Fibroblast of skin of left biceps (primary cell): ENCODE results near the gene E2F3.

ENCODE experiments used
- DNase-seq, 2 experiments: peaks; one replicate each; pipeline ENCODE4 v3.0.0-alpha.2; 2013; ENCODE audit warnings: low read depth in 2 of 2

The E2F3 gene

GRCh38 chr6:20402342-20403069, 827 bp downstream of the E2F3 start:
- DNase-seq, result no peak

DNA sequence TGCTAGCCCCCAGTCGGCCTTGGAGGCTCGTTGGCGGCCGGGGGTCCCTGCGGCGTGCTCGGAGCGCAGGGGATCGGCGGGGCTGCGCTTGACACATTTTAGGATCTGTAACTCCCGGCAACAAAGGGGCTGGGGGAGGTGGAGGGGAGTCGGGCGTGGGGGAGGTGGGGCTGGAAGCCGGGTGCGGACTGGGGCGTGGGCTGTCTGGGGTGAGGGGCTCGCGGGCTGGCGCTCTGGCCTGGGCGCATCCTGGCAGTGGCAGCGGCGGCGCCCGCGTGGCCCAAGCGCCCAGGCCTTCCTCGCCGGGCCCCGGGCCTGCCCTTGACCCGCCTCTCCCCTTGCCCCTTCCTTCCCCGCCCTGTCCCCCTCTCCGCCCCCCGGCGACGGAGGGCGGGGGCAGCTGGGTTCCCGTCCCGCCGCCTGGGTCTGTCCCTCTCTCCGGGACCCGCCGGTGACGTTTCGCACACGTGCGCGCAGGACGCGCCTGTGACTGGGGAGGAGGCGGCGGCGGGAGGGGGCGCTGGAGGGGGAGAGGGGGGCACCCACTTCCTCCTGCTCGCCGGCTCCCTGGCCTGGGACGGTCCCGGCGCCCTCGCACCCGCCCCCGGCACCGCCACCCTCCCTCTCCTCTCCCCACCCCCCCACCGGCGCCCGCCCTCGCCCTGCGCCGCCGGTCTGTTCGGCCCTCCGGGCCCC, 1.5 kb downstream of the E2F3 start:
- peak; percentile 54 to 59 for DNase-seq

DNA sequence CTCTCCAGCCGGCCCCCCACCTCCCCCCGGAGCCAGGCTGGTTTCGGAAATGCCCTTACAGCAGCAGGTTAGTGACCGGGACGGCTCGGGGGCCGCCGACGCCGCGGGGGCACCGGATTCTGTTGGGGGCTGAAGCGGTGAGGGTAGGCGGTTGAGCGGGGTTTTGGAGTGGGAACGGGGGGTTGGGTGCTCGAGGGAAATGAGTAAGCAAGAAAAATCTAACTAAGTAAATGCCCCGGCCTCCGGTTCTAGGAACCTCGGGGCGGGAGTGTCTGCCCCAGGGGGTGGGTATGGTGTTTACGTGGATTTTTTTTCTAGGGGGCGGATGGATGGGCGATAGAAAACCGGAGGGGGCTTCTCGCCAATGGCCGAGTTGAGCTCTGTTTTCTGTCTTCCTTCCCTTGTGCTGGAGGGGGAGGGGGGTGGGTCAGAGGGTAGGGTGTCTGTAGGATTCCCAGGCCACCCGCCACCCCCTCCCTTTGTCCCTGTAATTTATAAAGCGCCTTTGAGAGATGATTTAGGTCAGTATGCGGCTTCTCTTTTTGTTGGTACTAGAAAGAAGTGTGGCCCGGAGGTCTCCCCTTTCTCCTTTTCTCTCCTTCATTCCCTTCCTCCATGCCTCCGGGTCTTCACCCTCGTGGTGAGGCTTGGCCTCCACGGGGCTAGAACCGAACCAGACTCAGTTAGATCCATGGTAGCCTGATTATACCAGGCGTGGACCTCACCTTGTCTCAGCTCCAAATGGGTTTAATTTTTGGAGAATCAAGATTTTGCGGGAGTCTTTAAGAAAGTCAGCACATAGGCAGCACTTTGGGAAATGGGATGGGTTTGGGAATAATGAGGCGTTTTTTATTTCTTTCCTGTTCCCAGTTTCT, 2.3 kb downstream of the E2F3 start:
- DNase-seq, result peak in 1 of 2 experiments; percentile 22

GRCh38 chr6:20404641-20405032, 3.0 kb downstream of the E2F3 start:
- peak; percentile 34 to 40 for DNase-seq

DNA sequence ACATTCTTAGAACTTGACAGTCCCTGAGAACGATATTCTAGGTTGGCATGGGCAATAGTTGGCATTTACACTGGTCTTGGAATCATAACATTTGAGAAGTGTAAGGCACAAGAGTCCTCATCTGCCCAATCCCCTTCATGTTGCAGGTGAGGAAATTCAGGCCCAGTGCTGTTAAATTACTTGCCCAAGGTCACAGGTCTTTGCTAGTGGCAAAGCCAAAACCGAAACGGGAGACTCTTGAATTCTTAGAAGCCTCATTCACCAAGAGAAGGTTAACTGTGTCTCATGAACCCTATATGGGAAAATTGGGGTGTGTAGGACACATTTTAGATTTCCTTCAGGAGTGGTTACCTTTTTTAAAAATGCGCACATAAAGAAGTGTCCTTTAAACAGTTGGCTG, 7.2 kb downstream of the E2F3 start:
- DNase-seq, result no peak

GRCh38 chr6:20409427-20409971, 7.8 kb downstream of the E2F3 start:
- DNase-seq, result no peak

DNA sequence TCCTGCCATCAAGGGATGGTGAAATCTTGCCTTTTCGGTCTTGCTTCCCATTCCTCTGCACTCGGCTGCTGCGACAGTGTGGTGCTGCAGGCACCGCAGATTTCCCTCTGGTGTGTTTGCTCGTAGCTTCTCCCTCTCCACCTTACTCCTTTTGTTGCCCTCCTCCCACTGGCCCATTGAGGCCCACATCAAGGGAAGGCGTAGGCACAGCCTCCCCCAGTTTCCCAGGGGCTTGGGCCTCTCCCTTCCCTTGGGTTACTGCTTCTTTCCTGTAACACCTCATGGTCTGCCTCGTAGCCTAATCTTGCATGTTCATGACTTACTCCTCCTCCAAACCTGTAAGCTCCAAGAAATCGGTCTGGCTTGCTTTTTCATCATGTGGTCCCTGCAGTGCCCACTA, 9.9 kb downstream of the E2F3 start:
- no peak for DNase-seq

DNA sequence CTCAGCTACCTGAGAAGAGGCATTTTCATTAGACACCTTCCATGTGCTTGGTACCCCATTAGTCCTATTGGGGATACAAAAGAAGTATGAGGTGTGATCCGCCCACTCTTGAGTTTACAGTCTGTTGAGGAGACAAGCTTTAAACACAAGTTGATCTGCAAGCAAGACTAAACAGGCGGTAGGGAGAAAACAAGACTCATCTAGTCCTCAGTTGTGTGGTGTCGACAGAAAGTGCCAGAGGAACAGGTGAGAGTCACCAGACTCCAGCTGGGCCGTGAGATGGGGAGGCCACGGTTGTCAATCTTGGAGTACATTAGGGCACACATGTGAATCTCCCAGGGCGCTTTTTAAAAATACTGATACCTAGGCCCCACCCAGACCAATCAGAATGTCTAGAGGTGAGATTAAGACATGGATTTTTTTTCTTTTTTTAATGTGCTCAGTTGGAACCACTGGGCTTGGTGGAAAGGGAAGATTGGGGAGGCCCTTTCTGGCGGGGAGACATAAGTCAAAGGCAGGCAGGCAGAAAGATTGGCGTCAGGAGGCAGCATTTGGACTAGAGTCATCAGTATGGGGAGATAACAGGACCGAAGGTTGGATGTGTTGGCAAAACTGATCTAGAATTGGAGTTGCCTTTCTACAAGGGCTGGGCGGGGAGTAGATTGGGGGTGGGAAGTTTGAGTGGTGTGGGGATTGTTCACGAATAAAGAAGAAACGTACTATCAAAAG, 10.4 kb downstream of the E2F3 start:
- no peak for DNase-seq

- no peak for DNase-seq
These were observed 11.0 kb downstream of the E2F3 start for GRCh38 chr6:20412682-20413073.

DNA sequence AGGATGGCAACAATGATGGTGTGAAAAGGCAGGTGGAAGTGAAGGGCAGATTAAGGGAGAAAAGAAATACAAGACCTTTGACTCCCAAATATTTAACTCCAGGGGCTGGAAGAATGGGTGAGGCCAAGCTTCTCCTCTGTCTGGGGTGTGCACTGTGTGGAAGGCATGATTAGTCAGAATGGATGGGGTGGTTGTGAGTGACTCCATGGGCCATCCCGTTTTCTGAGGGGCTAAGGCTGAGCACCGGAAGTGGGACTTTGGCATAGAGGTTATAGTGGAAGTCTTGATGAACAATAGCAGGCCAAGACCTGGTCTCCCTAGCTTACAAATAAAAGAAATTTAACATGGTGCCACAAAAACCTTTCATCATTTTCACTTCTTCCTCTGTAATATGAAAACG, 12.1 kb downstream of the E2F3 start:
- DNase-seq, result no peak

- DNase-seq, result no peak
These were observed 13.0 kb downstream of the E2F3 start for GRCh38 chr6:20414711-20415110.

- no peak for DNase-seq
These were observed 13.6 kb downstream of the E2F3 start for GRCh38 chr6:20415304-20415703.

- no peak for DNase-seq
These were observed 14.2 kb downstream of the E2F3 start for GRCh38 chr6:20415712-20416454.

DNA sequence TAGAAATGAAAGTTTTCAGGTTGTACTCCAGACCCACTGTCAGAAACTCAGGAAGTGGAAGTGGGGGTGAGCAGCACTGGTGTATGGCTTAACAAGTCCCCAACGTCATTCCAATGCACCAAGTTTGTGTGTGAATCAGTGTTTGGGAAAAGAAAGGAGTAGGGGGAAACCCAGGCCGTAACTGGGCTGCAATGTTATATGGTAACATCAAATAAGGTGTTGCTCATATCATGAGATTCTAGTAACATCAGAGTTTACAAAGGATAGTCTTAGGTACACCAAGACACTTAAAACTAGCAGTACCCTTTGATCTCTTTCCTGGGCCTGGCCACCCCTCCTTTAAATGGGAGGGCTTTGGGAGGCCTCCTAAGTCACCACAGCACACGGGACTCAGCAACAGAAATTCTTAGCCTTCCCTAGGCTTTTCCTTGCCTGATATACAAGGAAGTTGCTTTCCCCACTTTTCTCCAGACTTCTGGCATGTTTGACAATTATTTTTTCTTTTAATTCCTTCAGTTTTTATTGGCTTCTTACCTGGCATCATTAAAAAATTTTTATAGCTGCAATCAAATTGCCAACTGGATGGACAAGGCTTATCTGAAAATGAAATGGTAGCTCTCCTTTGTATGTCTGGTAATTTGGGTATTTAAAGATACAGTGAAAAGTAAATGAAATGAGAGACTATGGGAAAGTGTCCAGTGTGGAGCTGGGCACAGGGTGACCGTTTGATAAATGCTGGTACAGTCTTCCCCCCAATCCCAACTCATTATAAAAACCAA, 15.1 kb downstream of the E2F3 start:
- DNase-seq, result no peak

- DNase-seq, result no peak
These were observed 16.1 kb downstream of the E2F3 start for GRCh38 chr6:20417819-20418218.

- no peak for DNase-seq
These were observed 24.8 kb downstream of the E2F3 start for GRCh38 chr6:20426177-20427082.

GRCh38 chr6:20427856-20428255, 26.2 kb downstream of the E2F3 start:
- DNase-seq, result no peak

GRCh38 chr6:20432692-20433091, 31.0 kb downstream of the E2F3 start:
- no peak for DNase-seq

GRCh38 chr6:20433321-20433720, 31.6 kb downstream of the E2F3 start:
- no peak for DNase-seq
